GM23248 (cell line): ENCODE data around the gene SPPL3. TPM values are rescaled to one million over a fixed set of nuclear protein-coding genes. Genes with fewer than 3 reads are reported as not detected.

Experiments
- DNase-seq: peaks from one replicate; pipeline ENCODE4 v3.0.0-alpha.2; 2015
- H2AFZ ChIP-seq: fragments of 200-600 bp; sonication (generic); 2 replicates; pipeline ENCODE4 v1.6.1; 2016; ENCODE audit warnings: antibody characterized with exemption
- H3F3A ChIP-seq: fragments of 200-600 bp; sonication (generic); 2 replicates; pipeline ENCODE4 v1.6.1; 2016; ENCODE audit warnings: mild to moderate bottlenecking, antibody characterized with exemption, mixed run types; ENCODE audit not compliant: insufficient read depth
- H3K27ac ChIP-seq: fragments of 200-600 bp; sonication (generic); 2 replicates; pipeline ENCODE4 v1.5.1; 2016; ENCODE audit warnings: mild to moderate bottlenecking
- H3K27me3 ChIP-seq: fragments of 200-600 bp; sonication (generic); replicated peaks from 2 replicates; pipeline ENCODE4 v1.6.1; 2016; ENCODE audit warnings: mild to moderate bottlenecking; ENCODE audit not compliant: insufficient read depth
- H3K36me3 ChIP-seq: fragments of 200-600 bp; sonication (generic); 2 replicates; pipeline ENCODE4 v1.6.1; 2016; ENCODE audit warnings: low read depth, mild to moderate bottlenecking
- H3K4me1 ChIP-seq: fragments of 200-600 bp; sonication (generic); 2 replicates; pipeline ENCODE4 v1.6.1; 2016; ENCODE audit warnings: mild to moderate bottlenecking; ENCODE audit not compliant: insufficient read depth
- H3K4me2 ChIP-seq: fragments of 200-600 bp; sonication (generic); one replicate; pipeline ENCODE4 v1.6.1; 2016; ENCODE audit warnings: mild to moderate bottlenecking; ENCODE audit not compliant: unreplicated experiment
- H3K4me3 ChIP-seq: fragments of 200-600 bp; sonication (generic); 2 replicates; pipeline ENCODE4 v1.5.1; 2016; ENCODE audit warnings: mild to moderate bottlenecking
- H3K79me2 ChIP-seq: fragments of 200-600 bp; sonication (generic); 2 replicates; pipeline ENCODE4 v1.6.1; 2016; ENCODE audit warnings: mild to moderate bottlenecking; ENCODE audit not compliant: insufficient read depth
- H3K9ac ChIP-seq: fragments of 200-600 bp; sonication (generic); 2 replicates; pipeline ENCODE4 v1.6.1; 2016; ENCODE audit warnings: mild to moderate bottlenecking
- H3K9me2 ChIP-seq: fragments of 200-600 bp; sonication (generic); 2 replicates; pipeline ENCODE4 v1.6.1; 2016; ENCODE audit warnings: mixed run types, mild to moderate bottlenecking, moderate library complexity; ENCODE audit not compliant: insufficient read depth
- H3K9me3 ChIP-seq: fragments of 200-600 bp; sonication (generic); one replicate; pipeline ENCODE4 v1.6.1; 2017; ENCODE audit warnings: low read depth
- H4K20me1 ChIP-seq: fragments of 200-600 bp; sonication (generic); 2 replicates; pipeline ENCODE4 v1.6.0; 2016; ENCODE audit not compliant: insufficient read depth
- EZH2 ChIP-seq: fragments of 200-600 bp; sonication (generic); IDR thresholded peaks from 2 replicates; pipeline ENCODE4 v1.6.1; 2018; ENCODE audit warnings: antibody characterized with exemption, mild to moderate bottlenecking; ENCODE audit not compliant: insufficient read depth, poor library complexity, severe bottlenecking
- EZH2phosphoT487 ChIP-seq: fragments of 200-600 bp; sonication (generic); IDR thresholded peaks from 2 replicates; pipeline ENCODE4 v1.6.1; 2018; ENCODE audit warnings: antibody characterized with exemption, moderate library complexity, mild to moderate bottlenecking, low read depth; ENCODE audit not compliant: insufficient read depth
- WGBS, 2 experiments: methylation state at CpG; one replicate each; pipeline ENCODE4 v1.1.6; 2015 to 2017; ENCODE audit warnings: low lambda C conversion rate in 2 of 2, low coverage in 1 of 2; ENCODE audit errors: missing lambda C conversion rate in 2 of 2; 5-methylcytosine and 5-hydroxymethylcytosine counted together
- in situ Hi-C: fragments of 300-500 bp; cut with MboI; formaldehyde crosslinking; loops from 2 replicates; pipeline ENCODE4 v1.15.0; 2020
- polyA plus RNA-seq: library from polyadenylated mRNA; unstranded; fragments of >200 nt; fragmentation: Nextera tagmentation; extraction: Ambion mirVana; gene quantifications from 2 replicates; pipeline ENCODE4 v1.2.1, GENCODE V29; 2016
- total RNA-seq: library from RNA; depleted of rRNA; stranded (reverse); fragments of >200 nt; shearing (Covaris generic); gene quantifications from 2 replicates; pipeline ENCODE4 v1.2.3, GENCODE V29; 2014

The SPPL3 gene
- total and polyA plus RNA-seq, 2 experiments from 2014 or later = 8.1 to 24.8 TPM

DNA sequence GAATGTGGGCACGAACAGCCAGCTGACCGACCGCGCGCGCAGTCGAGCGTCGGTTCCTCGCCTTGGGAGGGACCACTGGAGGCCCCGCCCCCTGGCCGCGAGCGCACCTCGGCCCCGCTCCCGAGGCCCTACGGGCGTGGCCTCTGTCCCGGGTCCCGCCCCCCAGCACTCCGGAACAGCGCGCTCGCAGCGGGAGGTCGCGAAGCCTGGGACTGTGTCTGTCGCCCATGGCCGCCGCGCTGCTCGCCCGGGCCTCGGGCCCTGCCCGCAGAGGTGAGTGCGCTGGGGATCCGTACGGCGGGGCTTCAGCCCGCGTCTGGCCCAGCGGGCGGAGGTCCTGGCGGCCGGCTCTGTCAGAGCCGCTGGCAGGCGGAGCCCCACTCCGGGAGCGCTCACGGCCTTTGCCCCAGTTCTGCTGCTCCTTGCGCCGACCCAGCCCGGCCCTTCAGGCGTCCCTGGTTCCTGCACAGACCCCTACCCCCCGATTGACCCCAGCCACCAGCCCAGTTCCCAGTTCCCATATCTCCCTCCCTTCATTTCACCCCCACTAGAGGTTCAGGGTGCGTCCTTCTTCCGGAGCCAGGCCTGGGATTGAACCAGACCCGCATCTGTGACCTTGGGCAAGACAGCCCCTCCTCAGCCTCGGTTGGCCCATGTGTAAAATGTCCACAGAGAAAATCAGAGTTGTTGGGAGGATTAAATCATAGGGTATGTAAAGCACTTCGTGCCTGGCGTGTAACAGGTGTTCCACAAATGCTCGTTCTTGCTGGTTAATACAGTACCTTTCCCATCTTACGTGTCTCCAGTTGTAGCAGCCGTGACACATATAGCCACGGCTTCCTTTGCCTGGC, 178.3 kb downstream of the SPPL3 start, which contains the start of gene ACADS:
Gene ACADS (plus strand): TSS at position 168 of the 851 bp plus-strand sequence. CDS start 60 bp downstream, at position 228.
- 5 to 6% methylated on average over 50 to 60 of the region's 66 CpGs for WGBS, 2 experiments
- H3K27ac ChIP-seq = no peak within 1 kb of the TSS
- H3K36me3 ChIP-seq = peaks cover 10% of the 10 kb centered on the region; the same call in 1 of the 2 replicates
- peak within 1 kb of the TSS; percentile 76 for H3K4me3 ChIP-seq
- peaks cover under 1% of the 10 kb centered on the region; the same call in 1 of the 2 replicates for H3K4me1 ChIP-seq
- H3K9me3 ChIP-seq = no peaks in the 10 kb centered on the region
- in situ Hi-C loops = no loop called here
- no peak for TF ChIP-seq EZH2phosphoT487
- no peak for TF ChIP-seq EZH2
- H3K4me2 ChIP-seq = peak within 1 kb of the TSS; percentile 86
- no peaks in the 10 kb centered on the region for H3F3A ChIP-seq
- no peaks in the 10 kb centered on the region for H4K20me1 ChIP-seq
- DNase-seq = peak; percentile 95
- H3K9ac ChIP-seq = peak within 1 kb of the TSS; percentile 77
- H2AFZ ChIP-seq = peak within 1 kb of the TSS; percentile 86
- no peaks in the 10 kb centered on the region for H3K27me3 ChIP-seq
- no peaks in the 10 kb centered on the region for H3K9me2 ChIP-seq
- H3K79me2 ChIP-seq = no peaks in the 10 kb centered on the region

DNA sequence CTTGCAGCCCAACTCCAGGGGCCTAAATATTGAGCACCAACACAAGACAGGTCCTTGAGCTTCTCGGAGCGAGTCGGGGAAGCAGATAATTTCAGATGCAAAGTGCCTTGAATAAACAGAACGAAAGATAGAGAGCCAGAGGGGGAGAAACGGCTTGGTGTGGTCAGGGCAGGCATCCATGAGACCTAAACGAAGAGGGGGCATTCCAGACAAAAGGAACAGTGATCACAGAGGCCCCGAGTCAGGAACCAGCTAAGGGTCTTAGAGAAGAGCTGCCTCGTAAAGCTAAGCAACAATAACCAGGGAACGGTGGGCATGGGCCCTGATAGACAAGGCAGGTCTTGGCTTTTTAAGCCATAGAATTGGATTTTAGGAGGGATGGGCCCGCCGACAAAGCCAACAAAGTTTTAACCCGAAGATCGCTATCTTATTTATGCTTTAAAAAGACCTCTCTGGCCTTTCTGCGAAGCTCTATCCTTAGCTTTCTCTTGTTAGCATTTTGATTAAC, 179.0 kb downstream of the SPPL3 start:
- TF ChIP-seq EZH2phosphoT487 (no peak), EZH2 (no peak)
- peaks cover 4% of the 10 kb centered on the region; the same call in 1 of the 2 replicates for H3K4me1 ChIP-seq
- WGBS, 2 experiments = 17 to 18% methylated on average over 14 of the region's 14 CpGs
- peak overlapping the region; percentile 86 for H3K4me2 ChIP-seq
- H3K4me3 ChIP-seq = peak overlapping the region; percentile 76
- peaks cover 10% of the 10 kb centered on the region; the same call in 1 of the 2 replicates for H3K36me3 ChIP-seq
- H2AFZ ChIP-seq = peak overlapping the region; percentile 86
- no peaks in the 10 kb centered on the region; the same call in 1 of the 2 replicates for H3F3A ChIP-seq
- H3K27me3 ChIP-seq = no peaks in the 10 kb centered on the region
- H3K9me3 ChIP-seq = no peaks in the 10 kb centered on the region
- H3K27ac ChIP-seq = no peak overlapping the region
- in situ Hi-C loops = no loop called here
- H3K9me2 ChIP-seq = no peaks in the 10 kb centered on the region
- DNase-seq = no peak
- H3K79me2 ChIP-seq = no peaks in the 10 kb centered on the region
- H4K20me1 ChIP-seq = no peaks in the 10 kb centered on the region
- peak overlapping the region; percentile 77 for H3K9ac ChIP-seq

GRCh38 chr12:120724720-120725119, 179.4 kb downstream of the SPPL3 start:
- Histone ChIP-seq H3K9me2 (no peaks in the 10 kb centered on the region), H3K36me3 (peaks cover 10% of the 10 kb centered on the region; the same call in 1 of the 2 replicates), H3K27me3 (no peaks in the 10 kb centered on the region), H2AFZ (peak overlapping the region; percentile 86; the same call in 1 of the 2 replicates), H3K79me2 (no peaks in the 10 kb centered on the region), H4K20me1 (no peaks in the 10 kb centered on the region), H3F3A (no peaks in the 10 kb centered on the region; the same call in 1 of the 2 replicates), H3K9ac (0 out of 2 replicates have a peak overlapping the region, but pooled peaks have one; percentile 77), H3K9me3 (no peaks in the 10 kb centered on the region), H3K4me2 (no peak overlapping the region), H3K4me3 (no peak overlapping the region), H3K27ac (no peak overlapping the region), H3K4me1 (peaks cover 4% of the 10 kb centered on the region; the same call in 1 of the 2 replicates)
- in situ Hi-C loops = no loop called here
- DNase-seq = no peak
- TF ChIP-seq EZH2 (no peak), EZH2phosphoT487 (no peak)
- 54% methylated on average over 5 of the region's 5 CpGs for WGBS, 2 experiments

DNA sequence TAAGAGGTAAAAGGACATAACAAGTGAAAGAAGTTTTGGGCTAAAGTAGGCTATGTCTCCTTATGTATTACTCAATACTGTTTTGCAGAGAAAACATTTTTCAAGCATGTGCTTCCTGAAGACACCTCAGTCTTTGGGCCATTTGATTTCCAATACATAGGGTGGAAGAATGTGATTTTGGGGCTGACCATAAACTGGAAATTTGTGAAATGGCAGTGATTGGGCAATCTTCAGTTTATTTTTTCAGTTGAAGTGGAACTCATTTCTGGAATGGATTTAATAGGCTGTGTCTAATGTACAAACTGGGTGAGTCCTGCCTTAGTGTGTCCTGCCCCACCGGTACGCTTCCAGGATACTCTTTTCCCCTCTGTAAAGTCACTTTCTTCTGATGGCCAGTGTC, 181.4 kb downstream of the SPPL3 start:
- H3K9me2 ChIP-seq = no peaks in the 10 kb centered on the region
- peaks cover 4% of the 10 kb centered on the region; the same call in 1 of the 2 replicates for H3K4me1 ChIP-seq
- H3K9me3 ChIP-seq = no peaks in the 10 kb centered on the region
- TF ChIP-seq EZH2 (no peak), EZH2phosphoT487 (no peak)
- H3K4me2 ChIP-seq = no peak overlapping the region
- H2AFZ ChIP-seq = no peak overlapping the region
- peaks cover 8% of the 10 kb centered on the region for H3F3A ChIP-seq
- H3K27me3 ChIP-seq = no peaks in the 10 kb centered on the region
- H3K9ac ChIP-seq = no peak overlapping the region
- 94 to 97% methylated on average over 2 of the region's 2 CpGs for WGBS, 2 experiments
- no peaks in the 10 kb centered on the region for H3K79me2 ChIP-seq
- DNase-seq = no peak
- H3K27ac ChIP-seq = no peak overlapping the region
- no peaks in the 10 kb centered on the region for H4K20me1 ChIP-seq
- peaks cover 25% of the 10 kb centered on the region for H3K36me3 ChIP-seq
- H3K4me3 ChIP-seq = no peak overlapping the region
- in situ Hi-C loops = no loop called here
